GM12878 (cell line): ENCODE measurements around the gene CEBPB. TPM values are rescaled to one million over a fixed set of nuclear protein-coding genes. Genes with fewer than 3 reads are reported as not detected.

ENCODE experiments used
- ATAC-seq: fragments of 200-7000 bp; cut with Tn5 transposase; 3 replicates; pipeline ENCODE4 v1.9.1; 2020; ENCODE audit warnings: mild to moderate bottlenecking, moderate library complexity
- BruUV-seq: library from RNA; stranded (reverse); fragments of 400-500 nt; replicated peaks from 2 replicates; lab custom pipeline; 2021; lab: Mats Ljungman, UMichigan
- CTCF ChIA-PET: fragments of 300-600 bp; sonication (Branson Sonifier 250); formaldehyde crosslinking; extraction: SDS; loops from one replicate; lab custom pipeline; 2021; ENCODE audit warnings: inconsistent platforms; lab: Yijun Ruan, JAX
- POLR2A ChIA-PET: fragments of 350-600 bp; formaldehyde crosslinking; extraction: SDS; loops from one replicate; lab custom pipeline; 2021; ENCODE audit warnings: inconsistent platforms; lab: Charles Lee
- RAD21 ChIA-PET: fragments of 300-600 bp; sonication (Branson Sonifier 250); formaldehyde crosslinking; loops from one replicate; lab custom pipeline; 2023; ENCODE audit warnings: antibody characterized with exemption; ENCODE audit not compliant: unreplicated experiment; lab: Charles Lee
- SMC1A ChIA-PET: fragments of 300-600 bp; sonication (Branson Sonifier 250); formaldehyde crosslinking; loops from one replicate; lab custom pipeline; 2023; ENCODE audit not compliant: unreplicated experiment, uncharacterized antibody; lab: Charles Lee
- DNase-seq: peaks from one replicate; pipeline ENCODE4 v3.0.0-alpha.2; 2011; ENCODE audit warnings: low read depth, low spot score
- FAIRE-seq: peaks from 3 replicates; lab custom pipeline; 2011; peaks lifted over from hg19 to GRCh38; lab: Jason Lieb, UNC
- H2AFZ ChIP-seq: 2 replicates; pipeline ENCODE4 v1.6.0; 2011; ENCODE audit warnings: low read depth, low read length, control low read depth; ENCODE audit not compliant: control insufficient read depth
- H3K27ac ChIP-seq: 2 replicates; pipeline ENCODE4 v1.5.1; 2011; ENCODE audit warnings: control low read depth; ENCODE audit not compliant: control insufficient read depth, insufficient read depth
- H3K27me3 ChIP-seq, 2 experiments: replicated peaks in 1 of 2; 2 replicates each; pipeline versions ENCODE4 v1.6.0 to v1.6.1; 2011; ENCODE audit warnings: low read length in 1 of 2; ENCODE audit not compliant: control insufficient read depth in 2 of 2, insufficient read depth in 2 of 2
- H3K36me3 ChIP-seq, 2 experiments: 2 replicates each; pipeline ENCODE4 v1.5.1; 2011; ENCODE audit warnings: low read length in 1 of 2; ENCODE audit not compliant: control insufficient read depth in 2 of 2, insufficient read depth in 2 of 2
- H3K4me1 ChIP-seq: 2 replicates; pipeline ENCODE4 v1.6.1; 2011; ENCODE audit warnings: mild to moderate bottlenecking, low read length, moderate library complexity, mixed read lengths; ENCODE audit not compliant: control insufficient read depth, insufficient read depth
- H3K4me2 ChIP-seq: 2 replicates; pipeline ENCODE4 v1.6.0; 2011; ENCODE audit warnings: control low read depth; ENCODE audit not compliant: control insufficient read depth, insufficient read depth
- H3K4me3 ChIP-seq: fragments of 200-600 bp; sonication (generic); 2 replicates; pipeline ENCODE4 v1.5.1; 2016
- H3K79me2 ChIP-seq: 2 replicates; pipeline ENCODE4 v1.6.0; 2011; ENCODE audit warnings: low read length; ENCODE audit not compliant: control insufficient read depth, insufficient read depth
- H3K9ac ChIP-seq: 2 replicates; pipeline ENCODE4 v1.8.0; 2011; ENCODE audit warnings: low read length, control low read depth, mixed read lengths; ENCODE audit not compliant: control insufficient read depth, insufficient read depth
- H3K9me3 ChIP-seq: replicated peaks from 3 replicates; pipeline ENCODE4 v1.5.1; 2011; ENCODE audit warnings: mild to moderate bottlenecking, low read length; ENCODE audit not compliant: control insufficient read depth, insufficient read depth
- H4K20me1 ChIP-seq: 2 replicates; pipeline ENCODE4 v1.6.0; 2011; ENCODE audit not compliant: control insufficient read depth, insufficient read depth
- BHLHE40 ChIP-seq, 2 experiments: fragments of 450-650 bp in 1 of 2; IDR thresholded peaks; 2 replicates each; pipeline ENCODE4 v1.6.1; 2011 to 2017; ENCODE audit warnings: low read depth in 2 of 2, borderline replicate concordance in 1 of 2, improper control_type of control experiment in 1 of 2, low read length in 1 of 2, mild to moderate bottlenecking in 1 of 2
- CEBPB ChIP-seq, 2 experiments: fragments of 150-350 bp in 1 of 2; IDR thresholded peaks; 2 replicates each; pipeline ENCODE4 v1.6.1; 2012 to 2014; ENCODE audit warnings: low read depth in 2 of 2, low read length in 2 of 2, borderline replicate concordance in 1 of 2, inconsistent platforms in 1 of 2
- RCOR1 ChIP-seq: conservative IDR thresholded peaks from 2 replicates; pipeline ENCODE4 v1.6.1; 2012; ENCODE audit warnings: low read depth, low read length, improper control_type of control experiment
- ZNF217 ChIP-seq: fragments of 450-650 bp; IDR thresholded peaks from 2 replicates; pipeline ENCODE4 v1.6.1; 2017; ENCODE audit warnings: antibody characterized with exemption, mild to moderate bottlenecking
- ZSCAN29 ChIP-seq: fragments of 450-650 bp; IDR thresholded peaks from 2 replicates; pipeline ENCODE4 v1.6.1; 2017; ENCODE audit warnings: mild to moderate bottlenecking, moderate library complexity
- WGBS: methylation state at CpG from one replicate; pipeline ENCODE4 v1.1.6; 2016; ENCODE audit warnings: low lambda C conversion rate; ENCODE audit not compliant: insufficient replicate concordance, insufficient coverage; ENCODE audit errors: missing lambda C conversion rate; 5-methylcytosine and 5-hydroxymethylcytosine counted together
- in situ Hi-C: fragments of 300-500 bp; cut with MboI; formaldehyde crosslinking; loops from 9 replicates; pipeline ENCODE4 v1.14.3; 2018; ENCODE audit warnings: mixed read lengths
- intact Hi-C: fragments of 100-400 bp; cut with micrococcal nuclease; formaldehyde crosslinking; loops from one replicate; pipeline ENCODE4 v1.14.2; 2022; ENCODE audit not compliant: unreplicated experiment
- polyA plus RNA-seq, 11 experiments: library from polyadenylated mRNA; depleted of rRNA in 4 of 11; unstranded in 6 of 11; stranded (reverse) in 5 of 11; fragments of >200 nt; fragmentation: Nextera tagmentation in 4 of 11; fragmentation: Illumina TruSeq in 1 of 11; extraction: Ambion mirVana in 4 of 11; extraction: Trizol in 1 of 11; gene quantifications; 1 replicate in 1 of 11; 2 replicates in 10 of 11; pipeline versions ENCODE4 v1.2.1 to v1.2.3, GENCODE V29; 2011 to 2016; ENCODE audit warnings: inconsistent platforms in 2 of 11, missing spikeins in 2 of 11, low read depth in 1 of 11
- total RNA-seq, 4 experiments: library from RNA; depleted of rRNA in 3 of 4; stranded (reverse); fragments of >200 nt in 3 of 4; fragmentation: Illumina TruSeq in 1 of 4; extraction: Trizol in 1 of 4; gene quantifications; 2 replicates each; pipeline versions ENCODE4 v1.2.1 to v1.2.3, GENCODE V29; 2013 to 2021
- TF ChIP-seq, protein P1 (sequence below): IDR thresholded peaks from 2 replicates; pipeline ENCODE4 v1.6.1; 2012; ENCODE audit warnings: mild to moderate bottlenecking, low read depth, low read length
- TF ChIP-seq, protein P2 (sequence below): fragments of 450-650 bp; IDR thresholded peaks from 2 replicates; pipeline ENCODE4 v1.6.1; 2017; ENCODE audit warnings: mild to moderate bottlenecking, moderate library complexity
- TF ChIP-seq, protein P3 (sequence below): fragments of 450-650 bp; IDR thresholded peaks from 2 replicates; pipeline ENCODE4 v1.6.1; 2018; ENCODE audit warnings: mild to moderate bottlenecking, low read depth, moderate library complexity; ENCODE audit not compliant: partially characterized antibody

CEBPB gene
- total and polyA plus RNA-seq, 10 of the 15 experiments (the other 5 are each of a cell fraction or from before 2014, with no cell fraction given): 0.18 to 8.8 (median 1.6) TPM

DNA sequence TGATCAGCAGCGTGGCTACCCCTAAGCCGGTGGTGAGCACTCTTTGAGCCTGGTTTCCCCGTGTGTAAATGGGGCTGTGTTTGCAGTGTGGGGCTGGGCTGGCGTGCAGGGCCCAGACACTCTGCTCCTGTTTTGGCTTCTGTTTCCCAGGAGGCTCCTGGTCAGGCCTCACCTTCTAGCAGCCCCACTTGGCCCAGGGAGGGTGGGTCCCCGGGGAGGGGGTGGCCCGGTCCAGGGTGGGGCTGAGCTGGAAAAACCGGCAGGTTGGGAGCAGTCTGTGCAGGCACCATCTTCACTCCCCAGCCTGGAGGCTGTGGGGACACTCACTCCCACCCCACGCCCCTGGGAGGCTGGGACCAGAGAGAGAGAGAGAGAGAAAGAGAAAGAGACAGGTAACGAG is 25.3 kb downstream of the CEBPB start (continued):
- TF ChIP-seq, protein P1, sequence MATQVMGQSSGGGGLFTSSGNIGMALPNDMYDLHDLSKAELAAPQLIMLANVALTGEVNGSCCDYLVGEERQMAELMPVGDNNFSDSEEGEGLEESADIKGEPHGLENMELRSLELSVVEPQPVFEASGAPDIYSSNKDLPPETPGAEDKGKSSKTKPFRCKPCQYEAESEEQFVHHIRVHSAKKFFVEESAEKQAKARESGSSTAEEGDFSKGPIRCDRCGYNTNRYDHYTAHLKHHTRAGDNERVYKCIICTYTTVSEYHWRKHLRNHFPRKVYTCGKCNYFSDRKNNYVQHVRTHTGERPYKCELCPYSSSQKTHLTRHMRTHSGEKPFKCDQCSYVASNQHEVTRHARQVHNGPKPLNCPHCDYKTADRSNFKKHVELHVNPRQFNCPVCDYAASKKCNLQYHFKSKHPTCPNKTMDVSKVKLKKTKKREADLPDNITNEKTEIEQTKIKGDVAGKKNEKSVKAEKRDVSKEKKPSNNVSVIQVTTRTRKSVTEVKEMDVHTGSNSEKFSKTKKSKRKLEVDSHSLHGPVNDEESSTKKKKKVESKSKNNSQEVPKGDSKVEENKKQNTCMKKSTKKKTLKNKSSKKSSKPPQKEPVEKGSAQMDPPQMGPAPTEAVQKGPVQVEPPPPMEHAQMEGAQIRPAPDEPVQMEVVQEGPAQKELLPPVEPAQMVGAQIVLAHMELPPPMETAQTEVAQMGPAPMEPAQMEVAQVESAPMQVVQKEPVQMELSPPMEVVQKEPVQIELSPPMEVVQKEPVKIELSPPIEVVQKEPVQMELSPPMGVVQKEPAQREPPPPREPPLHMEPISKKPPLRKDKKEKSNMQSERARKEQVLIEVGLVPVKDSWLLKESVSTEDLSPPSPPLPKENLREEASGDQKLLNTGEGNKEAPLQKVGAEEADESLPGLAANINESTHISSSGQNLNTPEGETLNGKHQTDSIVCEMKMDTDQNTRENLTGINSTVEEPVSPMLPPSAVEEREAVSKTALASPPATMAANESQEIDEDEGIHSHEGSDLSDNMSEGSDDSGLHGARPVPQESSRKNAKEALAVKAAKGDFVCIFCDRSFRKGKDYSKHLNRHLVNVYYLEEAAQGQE: no peak
- TF ChIP-seq RCOR1 (no peak), ZNF217 (no peak), BHLHE40 (IDR thresholded peaks at IDR 0.05; ENCODE audit: borderline replicate concordance in 1 of 2, low read depth in 2 of 2, low read length in 1 of 2) (no peak)

DNA sequence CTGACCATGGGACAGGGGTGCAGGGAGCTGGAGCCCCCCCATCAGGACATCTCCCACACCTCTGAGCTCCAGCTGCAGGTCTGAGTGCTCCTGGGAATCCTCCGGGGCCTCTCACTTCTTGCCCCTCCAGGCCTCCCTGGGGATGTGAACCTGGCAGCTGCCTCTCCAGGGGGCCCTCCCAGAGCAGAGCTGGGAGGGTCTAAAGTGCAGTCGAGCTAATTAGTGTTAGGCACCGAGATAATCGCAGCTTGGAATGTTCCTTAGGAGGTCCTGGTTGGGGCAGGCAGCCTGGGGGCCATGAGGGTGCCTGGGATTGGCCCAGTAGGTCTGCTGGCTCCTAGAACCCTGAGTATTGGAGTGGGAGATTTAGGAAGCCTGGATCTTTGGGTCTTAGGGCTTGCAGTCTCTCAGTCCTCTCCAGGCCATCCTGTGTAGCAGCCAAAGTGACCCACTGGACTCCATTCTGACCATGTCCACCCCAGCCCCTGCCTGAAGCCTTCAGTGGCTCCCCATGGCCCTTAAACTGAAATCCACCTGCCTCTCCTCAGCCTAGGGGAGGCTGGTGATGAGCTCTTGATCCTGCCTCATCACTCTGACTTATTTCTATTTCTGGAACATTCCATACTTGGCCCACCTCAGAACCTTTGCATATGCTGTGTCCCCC is 26.0 kb downstream of the CEBPB start:
- ChIA-PET RAD21 (no interaction called here), POLR2A (no interaction called here), CTCF (no interaction called here), SMC1A (no interaction called here)
- ATAC-seq (no peak), FAIRE-seq (no peak), DNase-seq (no peak)
- WGBS: 3% methylated on average over 4 of the region's 4 CpGs
- in situ Hi-C loops (no loop called here), intact Hi-C loops (no loop called here)
- H3K4me1 ChIP-seq: no peaks in the 10 kb centered on the region
- no peak overlapping the region for H3K4me3 ChIP-seq
- H3K4me2 ChIP-seq: no peak overlapping the region
- no peaks in the 10 kb centered on the region for H3K36me3 ChIP-seq
- no peaks in the 10 kb centered on the region; a peak in 2 of 4 replicates for H3K27me3 ChIP-seq
- no peak overlapping the region for H3K27ac ChIP-seq
- H3K9me3 ChIP-seq: no peaks in the 10 kb centered on the region
- no peaks in the 10 kb centered on the region for H3K79me2 ChIP-seq
- no TSS peak for BruUV-seq
- no peaks in the 10 kb centered on the region for H4K20me1 ChIP-seq
- no peak overlapping the region for H3K9ac ChIP-seq
- no peak overlapping the region for H2AFZ ChIP-seq
- TF ChIP-seq, protein P2, sequence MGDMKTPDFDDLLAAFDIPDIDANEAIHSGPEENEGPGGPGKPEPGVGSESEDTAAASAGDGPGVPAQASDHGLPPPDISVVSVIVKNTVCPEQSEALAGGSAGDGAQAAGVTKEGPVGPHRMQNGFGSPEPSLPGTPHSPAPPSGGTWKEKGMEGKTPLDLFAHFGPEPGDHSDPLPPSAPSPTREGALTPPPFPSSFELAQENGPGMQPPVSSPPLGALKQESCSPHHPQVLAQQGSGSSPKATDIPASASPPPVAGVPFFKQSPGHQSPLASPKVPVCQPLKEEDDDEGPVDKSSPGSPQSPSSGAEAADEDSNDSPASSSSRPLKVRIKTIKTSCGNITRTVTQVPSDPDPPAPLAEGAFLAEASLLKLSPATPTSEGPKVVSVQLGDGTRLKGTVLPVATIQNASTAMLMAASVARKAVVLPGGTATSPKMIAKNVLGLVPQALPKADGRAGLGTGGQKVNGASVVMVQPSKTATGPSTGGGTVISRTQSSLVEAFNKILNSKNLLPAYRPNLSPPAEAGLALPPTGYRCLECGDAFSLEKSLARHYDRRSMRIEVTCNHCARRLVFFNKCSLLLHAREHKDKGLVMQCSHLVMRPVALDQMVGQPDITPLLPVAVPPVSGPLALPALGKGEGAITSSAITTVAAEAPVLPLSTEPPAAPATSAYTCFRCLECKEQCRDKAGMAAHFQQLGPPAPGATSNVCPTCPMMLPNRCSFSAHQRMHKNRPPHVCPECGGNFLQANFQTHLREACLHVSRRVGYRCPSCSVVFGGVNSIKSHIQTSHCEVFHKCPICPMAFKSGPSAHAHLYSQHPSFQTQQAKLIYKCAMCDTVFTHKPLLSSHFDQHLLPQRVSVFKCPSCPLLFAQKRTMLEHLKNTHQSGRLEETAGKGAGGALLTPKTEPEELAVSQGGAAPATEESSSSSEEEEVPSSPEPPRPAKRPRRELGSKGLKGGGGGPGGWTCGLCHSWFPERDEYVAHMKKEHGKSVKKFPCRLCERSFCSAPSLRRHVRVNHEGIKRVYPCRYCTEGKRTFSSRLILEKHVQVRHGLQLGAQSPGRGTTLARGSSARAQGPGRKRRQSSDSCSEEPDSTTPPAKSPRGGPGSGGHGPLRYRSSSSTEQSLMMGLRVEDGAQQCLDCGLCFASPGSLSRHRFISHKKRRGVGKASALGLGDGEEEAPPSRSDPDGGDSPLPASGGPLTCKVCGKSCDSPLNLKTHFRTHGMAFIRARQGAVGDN: no peak
- TF ChIP-seq, protein P3, sequence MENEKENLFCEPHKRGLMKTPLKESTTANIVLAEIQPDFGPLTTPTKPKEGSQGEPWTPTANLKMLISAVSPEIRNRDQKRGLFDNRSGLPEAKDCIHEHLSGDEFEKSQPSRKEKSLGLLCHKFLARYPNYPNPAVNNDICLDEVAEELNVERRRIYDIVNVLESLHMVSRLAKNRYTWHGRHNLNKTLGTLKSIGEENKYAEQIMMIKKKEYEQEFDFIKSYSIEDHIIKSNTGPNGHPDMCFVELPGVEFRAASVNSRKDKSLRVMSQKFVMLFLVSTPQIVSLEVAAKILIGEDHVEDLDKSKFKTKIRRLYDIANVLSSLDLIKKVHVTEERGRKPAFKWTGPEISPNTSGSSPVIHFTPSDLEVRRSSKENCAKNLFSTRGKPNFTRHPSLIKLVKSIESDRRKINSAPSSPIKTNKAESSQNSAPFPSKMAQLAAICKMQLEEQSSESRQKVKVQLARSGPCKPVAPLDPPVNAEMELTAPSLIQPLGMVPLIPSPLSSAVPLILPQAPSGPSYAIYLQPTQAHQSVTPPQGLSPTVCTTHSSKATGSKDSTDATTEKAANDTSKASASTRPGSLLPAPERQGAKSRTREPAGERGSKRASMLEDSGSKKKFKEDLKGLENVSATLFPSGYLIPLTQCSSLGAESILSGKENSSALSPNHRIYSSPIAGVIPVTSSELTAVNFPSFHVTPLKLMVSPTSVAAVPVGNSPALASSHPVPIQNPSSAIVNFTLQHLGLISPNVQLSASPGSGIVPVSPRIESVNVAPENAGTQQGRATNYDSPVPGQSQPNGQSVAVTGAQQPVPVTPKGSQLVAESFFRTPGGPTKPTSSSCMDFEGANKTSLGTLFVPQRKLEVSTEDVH: no peak
- TF ChIP-seq CEBPB (IDR thresholded peaks at IDR 0.05; ENCODE audit: borderline replicate concordance in 1 of 2, low read depth in 2 of 2, low read length in 2 of 2) (no peak), ZSCAN29 (no peak)
